Stimulated activated CD4-positive, alpha-beta T cell treated with anti-CD3 and anti-CD28 coated beads, Interleukin-12 subunit alpha, Interleukin-12 subunit beta, amount 100 ng/mL, for 48 hours (primary cell): ENCODE results near the gene ABCC11.
A peak's percentile ranks its signal among the peaks of the same experiment; 100 is the strongest.
"Not testable (repeated sequence)": the region's sequence is repeated elsewhere in the genome, so short reads cannot be mapped to it uniquely, and the experiment has no call there.

Source experiments
- DNase-seq, 3 donors: peaks; one replicate each; pipeline ENCODE4 v3.0.0-alpha.2; 2020; ENCODE audit warnings: low read depth in 2 of 3, low spot score in 1 of 3

Gene ABCC11

DNA sequence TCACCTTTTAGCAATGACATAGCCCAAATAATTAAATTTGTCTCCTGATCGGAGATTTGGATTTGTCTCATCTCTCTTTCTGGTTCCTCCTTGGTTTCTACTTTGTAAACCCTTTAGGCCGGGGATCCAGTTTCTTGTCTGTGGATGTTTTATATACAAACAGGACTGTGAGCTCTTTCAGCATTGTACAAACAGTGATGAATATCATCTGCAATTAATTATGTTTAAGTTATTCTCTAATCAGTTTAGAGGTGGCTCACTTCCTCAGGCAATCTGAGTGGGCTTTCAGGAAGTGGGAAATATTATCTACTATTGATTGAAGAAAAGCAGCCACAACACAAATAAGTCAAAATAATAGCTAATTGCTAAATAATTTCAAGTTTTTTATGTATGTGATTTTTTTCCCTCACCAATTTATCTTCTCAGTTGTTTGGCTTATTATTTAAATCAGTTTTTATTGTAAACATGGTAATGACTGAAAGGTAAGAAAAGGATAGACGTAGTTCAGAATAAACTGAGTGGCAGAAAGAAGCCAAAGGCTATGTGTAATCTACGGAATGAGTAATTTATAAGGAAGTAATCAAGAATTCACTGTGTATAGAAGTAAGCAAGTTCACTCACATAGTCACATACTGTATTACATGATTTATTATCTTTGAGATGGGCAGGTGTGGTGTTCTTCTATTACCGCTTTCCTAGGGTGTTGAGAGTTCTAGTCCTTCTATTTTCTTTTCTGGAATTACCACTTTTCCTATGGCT is 3.4 kb upstream of the ABCC11 start:
- no peak for DNase-seq

DNA sequence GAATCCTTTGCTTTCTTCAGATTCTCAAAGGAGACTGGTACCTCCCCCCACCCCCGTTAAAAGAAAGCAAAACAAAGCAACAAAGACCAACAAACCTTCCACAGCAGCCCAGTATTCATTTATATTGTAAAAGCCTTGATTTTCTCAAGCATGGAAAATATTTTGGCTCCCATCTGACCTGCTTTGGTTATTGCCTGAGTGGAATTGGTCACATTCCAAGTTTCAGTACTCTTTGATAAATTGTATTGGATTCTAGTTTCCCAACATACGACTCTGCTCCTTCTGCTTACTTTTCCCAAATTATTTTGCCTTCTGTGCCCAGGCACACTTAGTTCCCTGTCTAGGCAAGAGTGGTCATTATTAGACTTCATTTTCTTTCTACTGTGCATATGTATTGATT is 1.3 kb downstream of the ABCC11 start:
- no peak for DNase-seq

DNA sequence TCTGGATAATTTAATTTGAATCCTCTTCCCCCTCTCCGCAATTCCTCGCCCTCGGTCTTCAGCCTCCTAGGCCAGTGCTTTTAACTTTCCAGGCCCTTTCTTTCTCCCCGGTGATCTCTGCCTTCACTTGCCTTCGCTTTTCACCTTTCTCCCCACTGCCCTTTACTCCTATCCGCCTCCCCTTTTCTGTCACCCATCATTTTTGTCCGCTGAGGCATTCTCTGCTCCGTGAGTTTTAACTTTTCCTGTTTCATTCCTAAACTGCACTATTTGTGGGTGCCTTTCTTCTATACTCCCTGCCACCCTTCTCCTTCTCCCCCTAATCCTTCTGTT is 2.5 kb downstream of the ABCC11 start:
- DNase-seq = no peak

- peak; percentile 88 to 94 (median 90) for DNase-seq
These were observed 3.1 kb downstream of the ABCC11 start, which contains the start of gene LONP2 for GRCh38 chr16:48244080-48244862. LONP2 (plus strand) TSS chr16:48244300; CDS start chr16:48244389, 89 bp downstream.

GRCh38 chr16:48240147-48240546 is 7.2 kb downstream of the ABCC11 start:
- not testable (repeated sequence) for DNase-seq

GRCh38 chr16:48236286-48236685 is 11.1 kb downstream of the ABCC11 start:
- no peak for DNase-seq

- DNase-seq = no peak
These were observed 11.7 kb downstream of the ABCC11 start for GRCh38 chr16:48235556-48236136.

DNA sequence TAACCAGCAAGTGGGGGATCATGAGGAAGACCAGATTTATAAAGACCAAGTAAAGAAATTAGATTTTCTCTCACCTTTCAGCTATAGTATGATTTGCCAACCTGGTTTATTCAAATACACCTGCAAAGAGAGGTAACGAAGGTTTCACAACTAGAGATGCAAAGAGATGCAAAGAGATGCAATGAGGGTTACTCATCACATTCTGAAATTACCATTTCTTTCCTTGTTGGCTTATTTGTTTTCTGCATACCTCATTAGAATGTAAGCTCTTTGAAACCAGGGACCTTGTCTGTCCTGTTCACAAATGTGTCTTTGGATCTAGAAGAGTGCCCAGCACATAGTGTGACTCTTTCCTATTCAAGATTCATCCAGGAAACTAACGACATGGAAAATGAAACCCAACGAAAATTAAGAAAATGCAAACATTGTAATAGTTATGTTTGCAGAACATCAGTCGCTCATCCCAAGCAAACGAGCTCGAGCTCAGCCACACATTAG is 12.2 kb downstream of the ABCC11 start:
- DNase-seq = no peak

DNA sequence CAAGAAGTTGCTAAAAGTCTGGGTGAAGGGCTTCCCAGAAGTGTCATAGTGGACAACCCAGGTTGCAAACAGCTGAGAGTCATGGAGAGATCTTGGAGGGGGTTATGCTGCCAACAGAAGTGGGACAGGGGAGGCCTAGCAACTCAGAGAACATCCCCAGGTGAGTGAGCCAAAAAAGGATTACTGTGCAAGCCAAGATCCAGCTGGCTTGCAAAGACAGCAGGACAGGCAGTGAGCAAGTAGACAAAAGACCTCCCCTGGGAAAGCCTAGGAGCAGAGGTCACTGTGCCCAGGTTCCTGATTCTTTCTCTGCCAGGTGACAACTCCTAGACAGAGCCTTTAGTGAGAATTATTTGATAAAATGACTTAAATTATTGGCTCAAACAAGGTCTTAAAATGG is 12.7 kb downstream of the ABCC11 start:
- DNase-seq = no peak

- no peak for DNase-seq
These were observed 14.8 kb downstream of the ABCC11 start for GRCh38 chr16:48232493-48233040.

DNA sequence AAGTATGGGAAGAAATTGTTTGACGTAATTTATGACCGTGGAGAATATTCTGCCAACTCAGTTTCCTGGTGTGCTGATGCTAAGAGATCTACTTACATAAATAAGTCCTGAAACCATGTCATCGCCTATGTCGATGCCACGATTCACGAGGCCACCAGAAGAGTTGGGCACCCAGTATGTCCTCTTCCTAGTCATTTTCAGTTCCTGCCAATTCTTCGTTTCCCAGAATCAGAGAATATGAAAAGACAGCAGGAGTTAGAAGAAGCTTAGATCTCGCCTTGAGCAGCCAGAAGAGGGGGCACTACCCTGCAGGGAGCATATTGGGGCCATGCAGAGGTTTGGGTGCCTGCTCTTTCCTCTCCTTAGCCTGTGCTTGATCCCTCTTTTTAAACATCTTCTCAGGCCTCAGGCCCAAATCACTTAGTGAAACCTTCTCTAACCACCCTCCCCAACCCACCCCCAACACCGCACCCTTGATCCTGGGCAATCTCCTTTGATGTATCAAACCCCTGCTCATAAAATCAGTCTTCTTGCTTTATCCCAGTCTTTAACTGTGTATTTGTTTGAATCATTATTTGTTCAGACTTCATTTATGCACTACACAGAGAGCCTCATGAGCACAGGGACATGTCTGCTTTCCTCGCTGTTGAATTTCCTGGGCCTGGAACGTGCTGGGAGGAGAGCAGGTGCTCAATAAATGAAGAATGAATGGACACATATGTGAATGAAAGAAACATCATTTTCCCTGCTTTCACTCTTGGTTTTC is 15.4 kb downstream of the ABCC11 start:
- DNase-seq = peak; percentile 8 to 32 (median 17)

- DNase-seq = no peak
These were observed 21.9 kb downstream of the ABCC11 start for GRCh38 chr16:48225456-48225855.

DNA sequence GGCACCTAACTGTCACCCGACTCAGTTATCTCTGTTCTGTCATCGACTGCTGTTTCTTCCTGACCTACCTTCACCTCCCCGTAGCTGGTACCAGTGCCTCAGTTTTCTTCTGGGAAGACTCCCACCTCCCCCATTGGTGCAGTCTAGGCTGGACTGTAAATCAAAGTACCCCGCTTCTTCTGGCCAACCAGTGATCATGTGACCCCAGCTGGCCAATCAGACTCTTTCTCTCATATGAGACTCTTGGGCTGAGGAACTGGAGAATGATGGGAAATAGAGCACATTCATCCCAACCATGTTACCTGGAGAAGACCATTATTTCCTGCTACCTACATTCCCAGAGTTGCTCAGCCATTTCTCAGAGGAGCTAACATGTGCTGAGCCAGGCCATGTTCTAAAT is 23.8 kb downstream of the ABCC11 start:
- DNase-seq = no peak

DNA sequence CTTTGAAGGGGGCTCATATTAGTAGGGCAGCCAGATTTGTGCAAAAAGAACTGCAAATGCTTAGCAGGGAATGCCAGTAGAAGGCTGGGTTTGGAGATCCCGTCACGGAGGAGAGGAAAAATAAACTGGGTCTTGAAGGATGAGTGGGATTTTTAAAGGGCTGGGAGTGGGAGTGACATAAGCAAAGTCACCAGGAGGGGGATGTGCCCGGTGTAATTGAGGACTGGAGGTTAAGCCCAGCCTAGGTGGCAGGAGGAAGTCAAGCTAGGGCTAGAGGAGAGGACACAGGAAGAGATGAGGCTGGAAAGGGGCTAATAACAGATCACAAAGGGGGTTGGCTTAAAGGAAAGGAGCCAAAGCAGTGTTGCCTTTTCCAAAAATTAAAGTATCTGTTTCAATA is 26.4 kb downstream of the ABCC11 start:
- no peak for DNase-seq

DNA sequence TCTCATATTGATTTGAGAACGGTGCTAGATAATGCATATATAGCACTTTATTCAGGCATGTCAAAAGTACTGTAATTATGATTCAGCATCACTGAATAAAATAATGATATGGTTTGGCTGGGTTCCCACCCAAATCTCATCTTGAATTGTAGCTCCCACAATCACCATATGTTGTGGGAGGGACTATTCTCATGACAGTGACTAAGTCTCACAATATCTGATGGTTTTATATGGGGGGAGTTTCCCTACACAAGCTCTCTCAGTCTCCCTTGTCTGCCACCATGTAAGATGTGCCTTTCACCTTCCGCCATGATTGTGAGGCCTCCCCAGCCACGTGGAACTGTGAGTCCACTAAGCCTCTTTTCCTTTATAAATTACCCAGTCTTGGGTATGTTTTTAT is 28.9 kb downstream of the ABCC11 start:
- no peak for DNase-seq

DNA sequence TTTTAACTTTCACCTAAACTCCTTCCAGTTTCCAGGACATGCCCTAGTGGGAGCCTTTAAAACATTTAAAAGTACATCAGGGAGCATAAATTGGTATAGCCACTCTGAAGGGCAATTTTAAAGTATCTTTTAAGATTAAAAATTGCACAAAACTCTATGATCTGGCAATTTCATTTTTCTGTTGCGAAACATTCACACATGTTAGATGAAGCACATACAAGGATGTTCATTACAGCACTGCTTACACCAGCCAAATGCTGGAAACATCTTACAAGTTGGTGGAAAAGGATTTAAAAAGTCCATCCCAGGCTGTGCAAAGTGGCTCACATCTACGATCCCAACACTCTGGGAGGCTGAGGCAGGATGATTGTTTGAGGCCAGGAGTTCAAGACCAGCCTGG is 29.6 kb downstream of the ABCC11 start:
- no peak for DNase-seq

DNA sequence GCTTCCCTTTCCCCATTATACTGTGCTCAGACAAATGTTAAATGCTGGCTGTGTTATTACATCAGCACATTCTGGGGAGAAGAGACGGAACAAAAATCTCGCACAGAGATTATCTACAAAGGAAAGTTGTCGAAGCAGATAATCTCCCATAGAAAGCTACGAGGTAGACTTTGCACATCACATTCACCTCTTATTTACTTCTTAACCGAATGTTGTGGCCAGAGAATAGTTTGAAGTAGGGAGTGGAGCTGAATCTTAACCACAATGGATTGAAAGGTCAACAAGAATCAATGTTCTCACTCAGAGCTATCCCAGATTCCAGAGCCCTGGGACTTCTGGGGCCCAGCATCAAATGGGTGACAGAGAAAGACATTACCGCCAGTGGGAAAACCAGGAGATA is 31.6 kb downstream of the ABCC11 start:
- no peak for DNase-seq

GRCh38 chr16:48212033-48212432 is 35.3 kb downstream of the ABCC11 start:
- no peak for DNase-seq

GRCh38 chr16:48210747-48211146 is 36.6 kb downstream of the ABCC11 start:
- DNase-seq = no peak

GRCh38 chr16:48206594-48207242 is 40.6 kb downstream of the ABCC11 start:
- DNase-seq = no peak

DNA sequence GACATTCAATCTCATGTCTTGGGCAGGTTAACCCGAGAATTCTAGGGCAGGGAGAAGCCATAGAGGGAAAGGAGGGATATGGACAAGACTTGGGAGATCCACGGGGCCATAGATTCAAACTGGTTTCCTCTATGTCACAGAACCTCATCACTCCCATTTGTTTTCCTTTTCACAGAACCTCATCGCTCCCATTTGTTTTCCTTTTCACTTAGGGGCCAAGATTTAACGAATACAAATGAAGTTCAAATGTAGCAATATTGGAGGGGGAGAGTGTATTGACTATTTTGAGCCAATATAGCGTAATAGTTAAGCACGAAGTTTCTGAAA is 42.6 kb downstream of the ABCC11 start:
- DNase-seq = no peak
